Ammon's horn (tissue), 1 donor: ENCODE data around the gene FAM72A.
"Not testable (repeated sequence)": the region's sequence is repeated elsewhere in the genome, so short reads cannot be mapped to it uniquely, and the experiment has no call there.

Experiments used
- DNase-seq: peaks from one replicate; pipeline ENCODE4 v3.0.0-alpha.2; 2016; ENCODE audit warnings: low spot score

FAM72A gene

DNA sequence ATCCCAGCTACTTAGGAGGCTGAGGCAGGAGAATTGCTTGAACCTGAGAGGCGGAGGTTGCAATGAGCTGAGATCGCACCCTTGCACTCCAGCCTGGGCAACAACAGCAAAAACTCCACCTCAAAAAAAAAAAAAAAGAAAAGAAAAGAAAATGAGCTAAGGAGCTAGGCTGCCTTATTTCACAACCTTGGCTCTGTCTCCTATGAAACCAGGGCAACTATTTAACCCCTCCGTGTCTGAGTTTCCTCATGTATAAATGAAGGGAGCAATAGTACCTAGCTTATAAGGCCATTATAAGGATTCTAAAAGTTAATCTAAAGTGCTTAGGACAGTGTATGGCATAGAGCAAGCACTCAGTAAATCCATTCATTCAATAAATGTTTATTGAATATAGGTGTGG lies 32.8 kb downstream of the FAM72A start:
- not testable (repeated sequence) for DNase-seq

DNA sequence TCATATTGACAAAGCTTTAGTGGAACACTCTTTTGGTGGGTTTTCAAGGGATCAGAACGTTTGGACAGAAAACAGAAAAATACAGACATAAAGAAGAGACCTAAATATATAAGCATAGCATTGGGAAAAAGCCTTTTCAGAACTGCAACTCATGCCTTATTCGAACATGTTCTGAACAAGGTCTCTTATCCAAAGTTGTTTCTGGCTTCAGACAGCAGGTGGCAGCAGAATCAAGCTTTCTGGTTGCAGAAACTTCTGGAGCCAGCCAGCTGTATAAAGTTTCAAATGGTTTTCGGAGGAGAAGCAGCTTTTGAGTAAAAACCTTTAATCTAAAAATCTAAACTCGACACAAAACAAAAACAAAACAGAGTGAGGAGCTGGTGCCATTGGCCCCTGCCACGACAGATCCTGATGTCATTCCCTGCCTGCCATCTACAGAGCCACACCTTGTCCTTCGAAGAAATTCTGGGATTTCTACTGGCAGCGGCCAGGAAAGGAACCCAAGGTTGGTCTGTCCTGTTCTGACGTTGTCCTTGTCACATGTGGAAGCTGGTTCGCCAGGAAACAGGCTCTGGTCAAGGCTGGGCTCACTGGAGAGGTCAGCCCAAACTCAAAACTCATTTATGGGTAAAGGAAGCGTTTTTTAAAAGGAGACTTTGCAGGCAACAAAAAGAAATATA lies 35.1 kb downstream of the FAM72A start:
- DNase-seq, result not testable (repeated sequence)

GRCh38 chr1:206145771-206146290 lies 56.8 kb downstream of the FAM72A start:
- DNase-seq, result no peak

- no peak for DNase-seq
These were observed 58.0 kb downstream of the FAM72A start for GRCh38 chr1:206144605-206145004.

DNA sequence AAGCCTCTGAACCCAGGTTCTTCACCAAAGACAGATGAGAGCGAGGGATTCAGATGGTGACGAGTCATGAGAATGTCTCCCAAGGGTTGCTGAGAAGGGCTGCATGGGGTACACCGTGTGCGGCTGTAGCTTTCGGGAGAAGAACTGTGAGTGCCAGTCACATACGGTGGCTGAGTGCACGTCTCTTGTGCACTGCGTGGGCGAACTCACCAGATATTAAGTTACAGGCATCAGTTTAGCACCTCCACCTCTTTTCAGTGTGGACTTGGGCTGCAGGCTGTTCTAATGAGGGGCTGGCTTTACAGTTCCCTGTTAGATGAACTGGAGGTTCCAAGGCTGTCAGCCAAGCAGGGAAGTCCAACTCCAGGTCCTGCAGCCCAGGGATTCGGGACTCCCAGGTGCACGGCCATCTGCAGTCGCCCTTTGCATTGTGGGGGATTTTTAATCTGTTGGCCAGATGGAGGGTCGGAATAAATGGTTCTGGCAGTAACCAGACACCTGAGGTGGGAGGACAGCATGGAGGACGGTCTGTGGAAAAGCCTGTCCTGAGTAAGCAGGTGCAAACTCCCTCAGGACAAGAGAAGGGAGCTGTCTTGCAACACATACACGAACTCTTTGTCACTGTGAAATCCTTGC lies 59.0 kb downstream of the FAM72A start:
- DNase-seq, result no peak

GRCh38 chr1:206142770-206143169 lies 59.9 kb downstream of the FAM72A start:
- DNase-seq, result no peak

- no peak for DNase-seq
These were observed 60.6 kb downstream of the FAM72A start for GRCh38 chr1:206142011-206142410.

DNA sequence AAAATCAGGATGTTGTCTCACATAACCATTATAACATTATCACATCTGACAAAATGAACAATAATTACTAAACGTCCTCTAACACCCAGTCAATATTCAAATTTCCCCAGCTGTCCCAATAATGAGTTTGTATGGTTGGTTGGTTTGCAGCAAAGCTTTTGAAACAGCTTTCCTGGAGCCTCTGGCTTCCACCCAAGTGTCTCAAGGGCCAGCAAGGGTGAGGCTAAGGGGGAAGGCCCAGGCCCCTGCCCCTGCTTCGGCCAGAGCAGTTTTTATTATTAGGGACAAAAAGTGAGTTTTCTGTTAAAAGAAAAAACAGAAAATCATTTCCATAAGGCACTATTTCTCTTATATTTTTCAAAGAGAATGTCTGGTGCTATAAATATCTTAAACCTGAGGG lies 66.4 kb downstream of the FAM72A start:
- no peak for DNase-seq
